Parathyroid adenoma (tissue), 2 donors: ENCODE data around the gene METTL15.
"Not testable (repeated sequence)": the region's sequence is repeated elsewhere in the genome, so short reads cannot be mapped to it uniquely, and the experiment has no call there.

ENCODE experiments used
- H2AFZ ChIP-seq: fragments of 300-600 bp; sonication (generic); one replicate; pipeline ENCODE4 v1.7.0; 2017; ENCODE audit warnings: antibody characterized with exemption, mild to moderate bottlenecking
- H3K27ac ChIP-seq: fragments of 300-600 bp; sonication (generic); one replicate; pipeline ENCODE4 v1.7.0; 2017
- H3K27me3 ChIP-seq: fragments of 300-600 bp; sonication (generic); one replicate; pipeline ENCODE4 v1.7.0; 2017; ENCODE audit warnings: low read length; ENCODE audit not compliant: control insufficient read depth, insufficient read depth
- H3K36me3 ChIP-seq: fragments of 300-600 bp; sonication (generic); one replicate; pipeline ENCODE4 v1.7.0; 2017; ENCODE audit warnings: low read length; ENCODE audit not compliant: control insufficient read depth, insufficient read depth
- H3K4me1 ChIP-seq: fragments of 300-600 bp; sonication (generic); one replicate; pipeline ENCODE4 v1.7.0; 2017; ENCODE audit warnings: control low read depth
- H3K4me2 ChIP-seq: fragments of 300-600 bp; sonication (generic); one replicate; pipeline ENCODE4 v1.7.0; 2017; ENCODE audit warnings: low read length
- H3K4me3 ChIP-seq: fragments of 300-600 bp; sonication (generic); one replicate; pipeline ENCODE4 v1.7.0; 2017; ENCODE audit warnings: low read depth, low read length
- H3K79me2 ChIP-seq: fragments of 300-600 bp; sonication (generic); one replicate; pipeline ENCODE4 v1.7.0; 2017; ENCODE audit warnings: control low read depth
- H3K9ac ChIP-seq: fragments of 300-600 bp; sonication (generic); one replicate; pipeline ENCODE4 v1.7.0; 2017; ENCODE audit warnings: mild to moderate bottlenecking
- H3K9me3 ChIP-seq: fragments of 300-600 bp; sonication (generic); one replicate; pipeline ENCODE4 v1.7.0; 2017; ENCODE audit warnings: low read length; ENCODE audit not compliant: control insufficient read depth
- TF ChIP-seq, protein P1 (sequence below): fragments of 300-600 bp; sonication (generic); IDR thresholded peaks from one replicate; pipeline ENCODE4 v1.7.0; 2017; ENCODE audit warnings: antibody characterized with exemption, mild to moderate bottlenecking
- donor health status: primary hyperparathyroidism.

METTL15 gene

DNA sequence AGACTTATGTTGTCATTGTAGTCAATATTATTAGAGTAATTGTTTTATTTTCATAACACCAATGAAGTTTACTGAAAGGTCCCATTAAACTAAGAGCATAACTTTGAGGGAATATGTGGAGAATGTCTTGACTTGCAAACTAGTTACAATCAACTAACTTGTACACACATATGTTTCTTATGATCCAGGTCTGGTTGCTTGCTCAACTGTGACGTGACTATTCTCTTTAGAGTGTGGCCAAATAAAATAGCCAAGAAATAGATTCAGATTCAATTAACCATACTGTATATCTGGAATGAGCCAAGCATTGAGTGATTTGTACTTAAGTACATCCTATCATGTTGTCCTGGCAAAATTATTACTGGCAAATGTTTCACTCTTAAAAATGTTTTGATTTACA, 101.7 kb downstream of the METTL15 start:
- H2AFZ ChIP-seq, result no peak overlapping the region
- no peaks in the 10 kb centered on the region for H3K79me2 ChIP-seq
- H3K4me2 ChIP-seq, result no peak overlapping the region
- no peak overlapping the region for H3K4me3 ChIP-seq
- TF ChIP-seq, protein P1, sequence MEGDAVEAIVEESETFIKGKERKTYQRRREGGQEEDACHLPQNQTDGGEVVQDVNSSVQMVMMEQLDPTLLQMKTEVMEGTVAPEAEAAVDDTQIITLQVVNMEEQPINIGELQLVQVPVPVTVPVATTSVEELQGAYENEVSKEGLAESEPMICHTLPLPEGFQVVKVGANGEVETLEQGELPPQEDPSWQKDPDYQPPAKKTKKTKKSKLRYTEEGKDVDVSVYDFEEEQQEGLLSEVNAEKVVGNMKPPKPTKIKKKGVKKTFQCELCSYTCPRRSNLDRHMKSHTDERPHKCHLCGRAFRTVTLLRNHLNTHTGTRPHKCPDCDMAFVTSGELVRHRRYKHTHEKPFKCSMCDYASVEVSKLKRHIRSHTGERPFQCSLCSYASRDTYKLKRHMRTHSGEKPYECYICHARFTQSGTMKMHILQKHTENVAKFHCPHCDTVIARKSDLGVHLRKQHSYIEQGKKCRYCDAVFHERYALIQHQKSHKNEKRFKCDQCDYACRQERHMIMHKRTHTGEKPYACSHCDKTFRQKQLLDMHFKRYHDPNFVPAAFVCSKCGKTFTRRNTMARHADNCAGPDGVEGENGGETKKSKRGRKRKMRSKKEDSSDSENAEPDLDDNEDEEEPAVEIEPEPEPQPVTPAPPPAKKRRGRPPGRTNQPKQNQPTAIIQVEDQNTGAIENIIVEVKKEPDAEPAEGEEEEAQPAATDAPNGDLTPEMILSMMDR, result no peak
- no peaks in the 10 kb centered on the region for H3K36me3 ChIP-seq
- no peak overlapping the region for H3K27ac ChIP-seq
- H3K9me3 ChIP-seq, result no peaks in the 10 kb centered on the region
- no peak overlapping the region for H3K9ac ChIP-seq
- H3K4me1 ChIP-seq, result no peaks in the 10 kb centered on the region
- no peaks in the 10 kb centered on the region for H3K27me3 ChIP-seq

DNA sequence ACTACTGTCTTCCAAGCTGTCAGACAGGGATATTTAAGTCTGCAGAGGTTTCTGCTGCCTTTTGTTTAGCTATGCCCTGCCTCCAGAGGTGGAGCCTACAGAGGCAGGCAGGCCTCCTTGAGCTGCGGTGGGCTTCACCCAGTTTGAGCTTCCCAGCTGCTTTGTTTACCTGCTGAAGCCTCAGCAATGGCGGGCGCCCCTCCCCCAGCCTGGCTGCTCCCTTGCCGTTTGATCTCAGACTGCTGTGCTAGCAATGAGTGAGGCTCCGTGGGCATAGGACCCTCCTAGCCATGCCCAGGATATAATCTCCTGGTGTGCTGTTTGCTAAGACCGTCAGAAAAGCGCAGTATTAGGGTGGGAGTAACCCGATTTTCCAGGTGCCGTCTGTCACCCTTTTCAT, 113.9 kb downstream of the METTL15 start:
- not testable (repeated sequence) for H3K36me3 ChIP-seq, H2AFZ ChIP-seq, H3K9me3 ChIP-seq, H3K4me2 ChIP-seq, H3K4me3 ChIP-seq, H3K27ac ChIP-seq, H3K4me1 ChIP-seq, H3K9ac ChIP-seq, H3K79me2 ChIP-seq, H3K27me3 ChIP-seq

DNA sequence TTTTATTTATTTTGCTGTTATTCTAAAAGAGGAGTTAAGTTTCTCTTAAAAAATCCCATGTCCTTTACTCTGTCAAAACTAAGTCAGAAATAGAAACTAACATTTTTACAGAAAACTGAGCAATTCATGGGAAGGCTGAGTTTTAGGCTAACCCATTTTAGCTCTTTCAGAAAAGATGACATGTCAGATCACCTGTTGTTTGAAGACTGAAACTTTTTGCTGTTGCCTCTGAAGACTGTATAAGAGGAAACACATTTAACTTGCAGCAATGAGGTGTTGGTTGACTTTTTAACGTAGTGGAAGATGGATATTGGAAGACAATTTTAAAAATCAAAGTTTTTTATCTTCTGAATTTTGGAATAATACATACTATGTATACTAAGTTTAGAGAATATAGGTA, 115.4 kb downstream of the METTL15 start:
- Histone ChIP-seq H2AFZ (no peak overlapping the region), H3K9ac (no peak overlapping the region), H3K4me3 (no peak overlapping the region), H3K27ac (no peak overlapping the region), H3K79me2 (no peaks in the 10 kb centered on the region), H3K27me3 (no peaks in the 10 kb centered on the region), H3K9me3 (no peaks in the 10 kb centered on the region), H3K4me2 (no peak overlapping the region), H3K36me3 (no peaks in the 10 kb centered on the region), H3K4me1 (no peaks in the 10 kb centered on the region)
- TF ChIP-seq, protein P1, result no peak

DNA sequence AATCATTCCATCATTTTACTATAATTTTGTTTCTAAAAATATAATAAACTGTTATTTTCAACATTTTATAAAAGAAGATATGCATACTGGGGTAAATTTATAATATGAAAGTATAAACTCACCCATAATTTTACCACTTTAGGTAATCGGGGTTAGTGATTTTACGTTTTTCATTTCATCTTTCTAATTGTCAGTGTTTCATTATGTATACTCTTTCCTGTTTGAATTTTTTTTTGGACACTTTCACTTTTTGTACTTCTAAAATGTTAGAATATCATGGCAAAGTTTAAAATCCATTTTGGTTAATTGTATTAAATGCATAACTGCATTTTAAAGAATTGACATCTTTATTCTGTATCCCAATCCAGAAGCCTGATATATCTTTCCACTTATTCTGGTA, 115.8 kb downstream of the METTL15 start:
- H2AFZ ChIP-seq, result no peak overlapping the region
- H3K36me3 ChIP-seq, result no peaks in the 10 kb centered on the region
- no peak overlapping the region for H3K9ac ChIP-seq
- no peak overlapping the region for H3K27ac ChIP-seq
- H3K4me2 ChIP-seq, result no peak overlapping the region
- H3K4me1 ChIP-seq, result no peaks in the 10 kb centered on the region
- H3K9me3 ChIP-seq, result no peaks in the 10 kb centered on the region
- TF ChIP-seq, protein P1, result no peak
- no peak overlapping the region for H3K4me3 ChIP-seq
- no peaks in the 10 kb centered on the region for H3K27me3 ChIP-seq
- H3K79me2 ChIP-seq, result no peaks in the 10 kb centered on the region

DNA sequence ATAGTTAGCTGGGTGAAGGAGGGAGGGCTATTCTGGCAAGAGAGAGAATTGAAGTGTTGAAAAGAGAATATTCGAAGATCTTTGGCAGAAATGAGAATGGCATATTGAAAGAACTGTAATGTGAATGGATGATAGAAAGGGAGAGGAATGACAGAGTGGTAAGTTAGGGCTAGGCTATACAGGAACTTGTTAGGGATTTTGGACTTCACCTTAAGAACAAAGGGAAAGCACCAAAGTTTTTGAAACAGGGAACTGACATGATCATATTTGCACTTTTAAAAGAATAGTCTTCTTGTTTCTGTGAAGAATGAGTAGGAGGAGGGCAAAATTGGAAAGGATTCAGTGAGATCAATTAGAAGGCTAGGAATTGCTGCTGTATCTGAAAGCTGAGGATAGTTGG, 119.3 kb downstream of the METTL15 start:
- no peak overlapping the region for H3K4me3 ChIP-seq
- H3K4me1 ChIP-seq, result no peaks in the 10 kb centered on the region
- no peak overlapping the region for H3K9ac ChIP-seq
- H3K9me3 ChIP-seq, result no peaks in the 10 kb centered on the region
- H3K4me2 ChIP-seq, result no peak overlapping the region
- H3K27ac ChIP-seq, result no peak overlapping the region
- TF ChIP-seq, protein P1, result no peak
- no peak overlapping the region for H2AFZ ChIP-seq
- no peaks in the 10 kb centered on the region for H3K27me3 ChIP-seq
- H3K79me2 ChIP-seq, result no peaks in the 10 kb centered on the region
- H3K36me3 ChIP-seq, result no peaks in the 10 kb centered on the region
